H9 (cell line): ENCODE results near the gene RANGRF. TPM values are rescaled to one million over a fixed set of nuclear protein-coding genes. Genes with fewer than 3 reads are reported as not detected.

Experiments used
- DNase-seq: peaks from one replicate; pipeline ENCODE4 v3.0.0-alpha.2; 2017
- H2AFZ ChIP-seq: one replicate; pipeline ENCODE4 v1.6.1; 2013; ENCODE audit warnings: mild to moderate bottlenecking, low read length, control low read depth, moderate library complexity
- H2AK5ac ChIP-seq: 2 replicates; pipeline ENCODE4 v1.6.1; 2013; ENCODE audit warnings: low read length, control low read depth, mixed read lengths; ENCODE audit not compliant: insufficient read length
- H2BK120ac ChIP-seq: one replicate; pipeline ENCODE4 v1.6.1; 2013; ENCODE audit warnings: low read depth, mild to moderate bottlenecking, low read length, control low read depth, inconsistent platforms; ENCODE audit not compliant: poor library complexity, severe bottlenecking
- H2BK12ac ChIP-seq: 2 replicates; pipeline ENCODE4 v1.6.1; 2013; ENCODE audit warnings: low read length, control low read depth, mixed read lengths, low read depth; ENCODE audit not compliant: insufficient read length
- H2BK15ac ChIP-seq: 2 replicates; pipeline ENCODE4 v1.6.1; 2013; ENCODE audit warnings: low read depth, low read length, control low read depth
- H2BK20ac ChIP-seq: one replicate; pipeline ENCODE4 v1.6.1; 2013; ENCODE audit warnings: low read depth, mild to moderate bottlenecking, low read length, control low read depth, inconsistent platforms; ENCODE audit not compliant: poor library complexity, severe bottlenecking
- H2BK5ac ChIP-seq: 2 replicates; pipeline ENCODE4 v1.6.1; 2013; ENCODE audit warnings: low read length, control low read depth, mixed read lengths; ENCODE audit not compliant: insufficient read length
- H3K14ac ChIP-seq: 2 replicates; pipeline ENCODE4 v1.6.1; 2013; ENCODE audit warnings: low read length, control low read depth; ENCODE audit not compliant: insufficient read depth
- H3K18ac ChIP-seq: 2 replicates; pipeline ENCODE4 v1.6.1; 2013; ENCODE audit warnings: low read depth, mild to moderate bottlenecking, mixed read lengths, low read length, control low read depth; ENCODE audit not compliant: insufficient read length
- H3K23ac ChIP-seq: 2 replicates; pipeline ENCODE4 v1.6.1; 2013; ENCODE audit warnings: low read length, control low read depth, mixed read lengths, low read depth; ENCODE audit not compliant: insufficient read length
- H3K23me2 ChIP-seq: 2 replicates; pipeline ENCODE4 v1.6.1; 2013; ENCODE audit warnings: low read depth, mild to moderate bottlenecking, mixed read lengths, low read length, control low read depth; ENCODE audit not compliant: insufficient read length, poor library complexity, severe bottlenecking
- H3K27ac ChIP-seq: 2 replicates; pipeline ENCODE4 v1.5.1; 2013; ENCODE audit warnings: low read length, control low read depth, mixed read lengths, low read depth; ENCODE audit not compliant: insufficient read length
- H3K27me3 ChIP-seq: 2 replicates; pipeline ENCODE4 v1.6.1; 2013; ENCODE audit warnings: low read length, control low read depth, inconsistent platforms; ENCODE audit not compliant: insufficient read depth
- H3K4ac ChIP-seq: 2 replicates; pipeline ENCODE4 v1.6.1; 2013; ENCODE audit warnings: low read depth, mild to moderate bottlenecking, control low read depth, inconsistent platforms, low read length, moderate library complexity
- H3K4me1 ChIP-seq: 2 replicates; pipeline ENCODE4 v1.6.1; 2013; ENCODE audit warnings: low read length, control low read depth, inconsistent platforms; ENCODE audit not compliant: insufficient read depth
- H3K4me2 ChIP-seq: 2 replicates; pipeline ENCODE4 v1.6.1; 2013; ENCODE audit warnings: low read length, control low read depth, mixed read lengths; ENCODE audit not compliant: insufficient read length, insufficient read depth
- H3K56ac ChIP-seq: 2 replicates; pipeline ENCODE4 v1.6.1; 2013; ENCODE audit warnings: low read depth, mild to moderate bottlenecking, mixed read lengths, low read length, control low read depth; ENCODE audit not compliant: insufficient read length
- H3K79me1 ChIP-seq: 2 replicates; pipeline ENCODE4 v1.6.1; 2013; ENCODE audit warnings: low read depth, mild to moderate bottlenecking, moderate library complexity, low read length, control low read depth, inconsistent platforms; ENCODE audit not compliant: insufficient read depth, poor library complexity, severe bottlenecking
- H3K79me2 ChIP-seq: 2 replicates; pipeline ENCODE4 v1.6.1; 2013; ENCODE audit warnings: low read length, control low read depth, inconsistent platforms; ENCODE audit not compliant: insufficient read depth
- H3K9ac ChIP-seq: 2 replicates; pipeline ENCODE4 v1.6.1; 2013; ENCODE audit warnings: low read length, control low read depth, mixed read lengths; ENCODE audit not compliant: insufficient read length; ENCODE audit errors: extremely low read depth
- H3K9me3 ChIP-seq: one replicate; pipeline ENCODE4 v1.6.1; 2013; ENCODE audit warnings: low read depth, low read length, inconsistent platforms; ENCODE audit not compliant: control insufficient read depth
- H3T11ph ChIP-seq: one replicate; pipeline ENCODE4 v1.6.1; 2013; ENCODE audit warnings: mild to moderate bottlenecking, low read length, control low read depth, inconsistent platforms
- H4K20me1 ChIP-seq: one replicate; pipeline ENCODE4 v1.6.1; 2013; ENCODE audit not compliant: control insufficient read depth, insufficient read length, insufficient read depth
- H4K5ac ChIP-seq: 2 replicates; pipeline ENCODE4 v1.6.1; 2013; ENCODE audit warnings: low read depth, mild to moderate bottlenecking, mixed read lengths, low read length, control low read depth; ENCODE audit not compliant: insufficient read length
- H4K8ac ChIP-seq: replicated peaks from 2 replicates; pipeline ENCODE4 v1.6.1; 2013; ENCODE audit warnings: low read length, control low read depth, mixed read lengths, low read depth; ENCODE audit not compliant: insufficient read length
- H4K91ac ChIP-seq: 2 replicates; pipeline ENCODE4 v1.6.1; 2013; ENCODE audit warnings: low read depth, mild to moderate bottlenecking, moderate library complexity, mixed read lengths, low read length, control low read depth; ENCODE audit not compliant: insufficient read length
- H3K27ac Mint-ChIP-seq, 3 experiments: 2 replicates in 2 of 3; 3 replicates in 1 of 3; pipeline ENCODE4 v1.8.0; 2020 to 2021; ENCODE audit warnings: mixed read lengths in 3 of 3, mild to moderate bottlenecking in 1 of 3, moderate library complexity in 1 of 3
- H3K27me3 Mint-ChIP-seq: 2 replicates; pipeline ENCODE4 v1.8.0; 2021; ENCODE audit warnings: low read depth, mild to moderate bottlenecking, moderate library complexity, mixed read lengths
- H3K36me3 Mint-ChIP-seq, 3 experiments: 2 replicates in 2 of 3; 3 replicates in 1 of 3; pipeline ENCODE4 v1.8.0; 2020 to 2021; ENCODE audit warnings: low read depth in 3 of 3, mixed read lengths in 3 of 3; ENCODE audit not compliant: insufficient read depth in 1 of 3
- H3K4me1 Mint-ChIP-seq, 2 experiments: 2 replicates each; pipeline ENCODE4 v1.8.0; 2020; ENCODE audit warnings: mixed read lengths in 2 of 2
- H3K4me3 Mint-ChIP-seq, 2 experiments: 2 replicates in 1 of 2; 3 replicates in 1 of 2; pipeline ENCODE4 v1.8.0; 2020 to 2021; ENCODE audit warnings: mild to moderate bottlenecking in 2 of 2, mixed read lengths in 2 of 2, moderate library complexity in 1 of 2
- H3K9me3 Mint-ChIP-seq, 2 experiments: 2 replicates in 1 of 2; 3 replicates in 1 of 2; pipeline ENCODE4 v1.8.0; 2020; ENCODE audit warnings: mild to moderate bottlenecking in 2 of 2, mixed read lengths in 2 of 2, moderate library complexity in 1 of 2
- CTCF ChIP-seq: fragments of 200-600 bp; sonication (generic); conservative IDR thresholded peaks from 3 replicates; pipeline ENCODE4 v1.8.0; 2021; ENCODE audit warnings: antibody characterized with exemption, mild to moderate bottlenecking
- WGBS: extraction: QIAGEN DNeasy Blood & Tissue Kit; methylation state at CpG from one replicate; pipeline ENCODE4 v1.1.7; 2013; ENCODE audit warnings: missing lambda C conversion rate, low lambda C conversion rate, mixed read lengths; ENCODE audit not compliant: insufficient read length; ENCODE audit errors: extremely low coverage; 5-methylcytosine and 5-hydroxymethylcytosine counted together
- total RNA-seq: library from RNA; stranded (reverse); gene quantifications from 2 replicates; pipeline ENCODE4 v1.2.1, GENCODE V29; 2021

The RANGRF gene
- total RNA-seq, 1 experiment from 2014 or later, result 36.9 TPM

- no peaks in the 10 kb centered on the region; the same call in 1 of the 2 replicates for H3K4me1 ChIP-seq
- no peak overlapping the region for H3K56ac ChIP-seq
- H4K20me1 ChIP-seq, result no peaks in the 10 kb centered on the region
- H2BK12ac ChIP-seq, result no peak overlapping the region
- no peak overlapping the region for H3K27ac ChIP-seq
- H3K4me3 Mint-ChIP-seq, result no peak overlapping the region
- H3K79me1 ChIP-seq, result no peaks in the 10 kb centered on the region
- peaks cover 14 to 18% of the 10 kb centered on the region in 2 experiments for H3K4me1 Mint-ChIP-seq
- H3K27me3 ChIP-seq, result no peaks in the 10 kb centered on the region; the same call in 1 of the 2 replicates
- no peak overlapping the region for H3K18ac ChIP-seq
- WGBS, result no CpG with 5 or more reads among the region's 4 CpGs
- H4K5ac ChIP-seq, result no peak overlapping the region
- H3K9ac ChIP-seq, result no peak overlapping the region
- H3K23ac ChIP-seq, result no peak overlapping the region
- no peak overlapping the region for H2BK5ac ChIP-seq
- no peak overlapping the region for H3K4me2 ChIP-seq
- no peak overlapping the region for H3T11ph ChIP-seq
- H3K79me2 ChIP-seq, result no peaks in the 10 kb centered on the region
- H3K9me3 Mint-ChIP-seq, result peaks cover 0 to 2% of the 10 kb centered on the region in 2 experiments; a peak in 1 of 5 replicates
- H2AFZ ChIP-seq, result no peak overlapping the region
- no peak for TF ChIP-seq CTCF
- no peak overlapping the region for H2BK120ac ChIP-seq
- H3K9me3 ChIP-seq, result no peaks in the 10 kb centered on the region
- H3K14ac ChIP-seq, result no peak overlapping the region
- no peak overlapping the region for H2AK5ac ChIP-seq
- H3K27me3 Mint-ChIP-seq, result peaks cover 41% of the 10 kb centered on the region
- no peak overlapping the region for H3K27ac Mint-ChIP-seq
- H3K36me3 Mint-ChIP-seq, result no peaks in the 10 kb centered on the region; a peak in 1 of 7 replicates
- H2BK20ac ChIP-seq, result no peak overlapping the region
- H3K23me2 ChIP-seq, result peaks cover 11% of the 10 kb centered on the region
- no peak overlapping the region for H2BK15ac ChIP-seq
- no peak overlapping the region for H4K8ac ChIP-seq
- no peak overlapping the region for H3K4ac ChIP-seq
- DNase-seq, result no peak
- no peak overlapping the region for H4K91ac ChIP-seq
These were observed 31.8 kb downstream of the RANGRF start for GRCh38 chr17:8320262-8320661.
